Stimulated activated CD8-positive, alpha-beta memory T cell treated with anti-CD3 and anti-CD28 coated beads, Interleukin-7, amount 100 ng/mL, for 24 hours (primary cell): Measurements from ENCODE around the gene BSN.

Source experiments
- DNase-seq: peaks from one replicate; pipeline ENCODE4 v3.0.0-alpha.2; 2020; ENCODE audit warnings: low read depth

BSN gene

GRCh38 chr3:49629451-49629850 lies 75.2 kb downstream of the BSN start:
- DNase-seq, result no peak

GRCh38 chr3:49629866-49630265 lies 75.6 kb downstream of the BSN start:
- DNase-seq, result no peak

- no peak for DNase-seq
Measured at GRCh38 chr3:49630784-49631183, 76.5 kb downstream of the BSN start.

DNA sequence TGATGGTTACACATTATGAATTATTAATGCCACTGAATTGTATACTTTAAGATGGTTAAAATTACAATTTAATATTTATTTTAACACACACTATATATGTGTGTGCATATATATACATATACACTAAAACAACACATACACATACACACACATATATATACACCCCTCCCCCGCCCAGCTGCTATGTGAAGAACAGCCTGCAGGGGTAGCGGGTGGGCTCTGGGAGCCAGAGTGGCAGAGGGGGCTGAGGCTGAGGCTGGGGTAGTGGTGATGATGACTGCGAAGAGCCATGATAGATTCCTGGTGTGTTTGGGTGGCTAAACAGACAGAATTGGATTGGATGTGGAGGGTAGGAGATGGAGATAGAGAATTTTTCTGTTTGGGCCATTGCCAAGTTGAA lies 80.5 kb downstream of the BSN start:
- no peak for DNase-seq

- no peak for DNase-seq
Measured at GRCh38 chr3:49636883-49637609, 82.8 kb downstream of the BSN start.

- no peak for DNase-seq
Measured at GRCh38 chr3:49638445-49638844, 84.2 kb downstream of the BSN start.

DNA sequence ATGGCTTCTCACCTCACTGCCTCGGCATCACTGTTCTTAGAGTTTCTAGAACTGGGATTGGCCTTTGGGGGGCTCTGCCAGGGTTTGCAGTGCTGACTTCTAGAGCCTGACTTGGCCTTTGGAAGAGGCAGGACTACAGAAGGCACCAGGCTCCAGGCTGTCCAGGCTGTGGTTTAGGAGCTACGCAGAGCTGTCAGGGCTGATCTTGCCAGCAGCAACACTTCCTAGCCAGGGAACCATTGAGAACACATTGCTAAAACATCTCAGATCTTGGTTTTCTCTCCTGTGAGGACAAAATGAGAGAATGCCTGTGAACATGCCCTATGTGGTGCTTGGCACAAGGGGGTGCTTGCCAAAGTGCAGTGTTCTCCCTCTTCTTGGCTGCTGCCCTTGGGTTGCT lies 85.3 kb downstream of the BSN start:
- no peak for DNase-seq

DNA sequence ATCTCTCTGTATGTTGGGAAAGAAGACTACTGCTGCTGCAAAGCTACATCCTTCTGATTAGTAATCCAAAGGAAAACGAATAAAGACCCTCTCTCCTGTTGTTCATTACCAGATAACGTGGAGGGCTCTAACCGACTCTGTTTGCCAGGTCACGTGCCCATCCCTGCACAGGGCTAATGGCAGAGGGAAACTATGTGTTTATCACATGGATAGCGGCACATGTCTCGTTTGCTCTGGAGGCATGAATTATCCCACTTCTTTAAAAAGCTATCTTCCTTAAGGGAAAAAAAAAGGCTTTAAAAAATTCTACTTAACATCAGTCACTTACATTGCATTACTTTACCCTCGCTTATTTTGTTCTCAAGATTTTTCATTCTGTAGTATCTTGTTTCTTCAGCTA lies 87.0 kb downstream of the BSN start:
- DNase-seq, result no peak

GRCh38 chr3:49641921-49642707 lies 87.8 kb downstream of the BSN start:
- no peak for DNase-seq

- no peak for DNase-seq
Measured at GRCh38 chr3:49642708-49643145, 88.5 kb downstream of the BSN start.

- no peak for DNase-seq
Measured at GRCh38 chr3:49644684-49645083, 90.4 kb downstream of the BSN start.

DNA sequence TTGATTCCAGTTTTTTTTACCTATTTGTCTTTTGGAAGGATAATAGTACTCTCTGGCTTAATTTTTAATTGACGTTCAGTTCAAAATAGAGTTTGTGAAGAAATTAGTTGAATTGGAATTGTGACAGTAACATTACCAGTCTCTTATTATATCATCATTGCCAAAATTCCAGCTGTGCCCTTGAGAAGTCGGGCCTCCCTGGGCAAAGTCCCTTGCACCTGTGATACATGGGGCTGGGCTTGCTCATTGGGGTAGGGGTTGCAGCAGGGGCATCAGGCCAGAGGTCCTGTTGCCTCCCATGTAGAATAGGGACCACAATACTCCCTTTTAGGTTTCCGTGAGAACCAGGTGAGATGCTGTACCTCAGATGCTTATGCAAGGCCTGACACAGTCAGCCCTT lies 92.0 kb downstream of the BSN start:
- DNase-seq, result no peak

DNA sequence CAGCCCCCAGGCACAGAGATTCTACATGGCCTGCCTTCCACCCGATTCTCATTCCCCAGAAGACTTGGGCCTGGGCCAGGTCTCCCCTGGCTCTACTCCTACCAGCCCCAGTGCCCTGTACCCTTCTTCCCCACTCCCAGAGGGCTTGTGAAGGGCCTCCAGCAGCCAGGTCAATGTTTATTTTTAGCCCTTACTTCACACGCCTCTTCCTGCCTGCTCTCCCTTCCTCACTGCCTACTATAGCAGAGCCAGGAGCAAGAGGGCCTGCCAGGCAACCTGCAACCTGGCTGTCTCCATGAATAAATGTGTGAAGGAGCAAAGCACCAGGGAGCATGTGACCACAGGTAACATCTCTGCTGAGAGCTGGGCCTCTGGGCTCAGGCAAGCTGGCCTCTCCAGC lies 93.5 kb downstream of the BSN start:
- no peak for DNase-seq

GRCh38 chr3:49648354-49649019 lies 94.2 kb downstream of the BSN start:
- DNase-seq, result no peak

DNA sequence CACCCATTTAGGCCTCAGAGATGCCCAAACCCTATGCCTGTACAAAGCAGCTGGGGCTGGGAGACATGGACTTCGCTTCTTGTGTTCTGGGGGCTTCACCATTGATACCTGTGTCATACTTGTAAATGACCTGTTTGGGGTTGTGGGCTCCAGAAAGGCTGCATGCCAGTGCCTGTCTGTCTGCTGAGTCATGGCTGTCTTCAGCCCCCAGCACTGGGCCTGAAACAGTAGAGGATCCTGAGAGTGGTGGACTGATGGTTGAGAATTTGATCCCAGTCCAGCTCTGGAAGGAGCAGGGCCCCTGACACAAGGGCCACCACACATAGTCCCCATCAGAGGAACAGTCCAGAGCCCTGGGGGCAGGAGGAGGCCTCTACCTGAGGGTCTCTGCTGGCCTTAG lies 95.3 kb downstream of the BSN start:
- DNase-seq, result no peak

DNA sequence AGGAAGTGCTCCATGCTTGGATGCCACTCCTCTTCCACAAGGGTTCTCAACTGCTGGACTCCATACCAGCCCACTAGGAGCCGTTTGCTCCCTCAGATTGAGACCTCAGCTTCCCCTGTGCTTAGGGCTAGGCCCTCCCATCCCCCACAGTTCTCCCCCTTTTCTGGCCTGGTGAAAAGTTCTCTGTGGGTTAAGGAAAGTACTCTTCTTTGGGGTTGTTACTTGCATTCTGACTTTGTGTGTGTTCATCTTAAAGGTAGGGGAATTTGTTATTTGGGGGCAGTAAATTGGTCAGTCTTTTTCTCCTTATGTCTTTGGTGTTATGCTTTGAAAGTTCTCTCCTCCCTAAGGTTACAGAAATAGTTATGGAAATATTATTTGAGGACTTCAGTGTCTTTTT lies 95.9 kb downstream of the BSN start:
- DNase-seq, result no peak

DNA sequence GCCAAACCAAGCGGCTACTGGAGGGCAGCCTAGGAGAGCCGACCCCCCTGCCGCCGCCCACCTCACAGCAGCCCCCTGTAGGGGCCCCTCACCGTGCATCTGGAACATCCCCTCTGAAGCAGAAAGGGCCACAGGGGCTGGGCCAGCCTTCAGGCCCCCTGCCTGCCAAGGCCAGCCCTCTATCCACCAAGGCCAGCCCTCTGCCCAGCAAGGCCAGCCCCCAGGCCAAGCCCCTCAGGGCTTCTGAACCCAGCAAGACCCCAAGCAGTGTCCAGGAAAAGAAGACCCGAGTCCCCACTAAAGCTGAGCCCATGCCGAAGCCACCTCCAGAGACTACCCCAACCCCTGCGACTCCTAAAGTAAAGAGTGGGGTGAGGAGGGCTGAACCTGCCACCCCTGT lies 96.4 kb downstream of the BSN start:
- no peak for DNase-seq

DNA sequence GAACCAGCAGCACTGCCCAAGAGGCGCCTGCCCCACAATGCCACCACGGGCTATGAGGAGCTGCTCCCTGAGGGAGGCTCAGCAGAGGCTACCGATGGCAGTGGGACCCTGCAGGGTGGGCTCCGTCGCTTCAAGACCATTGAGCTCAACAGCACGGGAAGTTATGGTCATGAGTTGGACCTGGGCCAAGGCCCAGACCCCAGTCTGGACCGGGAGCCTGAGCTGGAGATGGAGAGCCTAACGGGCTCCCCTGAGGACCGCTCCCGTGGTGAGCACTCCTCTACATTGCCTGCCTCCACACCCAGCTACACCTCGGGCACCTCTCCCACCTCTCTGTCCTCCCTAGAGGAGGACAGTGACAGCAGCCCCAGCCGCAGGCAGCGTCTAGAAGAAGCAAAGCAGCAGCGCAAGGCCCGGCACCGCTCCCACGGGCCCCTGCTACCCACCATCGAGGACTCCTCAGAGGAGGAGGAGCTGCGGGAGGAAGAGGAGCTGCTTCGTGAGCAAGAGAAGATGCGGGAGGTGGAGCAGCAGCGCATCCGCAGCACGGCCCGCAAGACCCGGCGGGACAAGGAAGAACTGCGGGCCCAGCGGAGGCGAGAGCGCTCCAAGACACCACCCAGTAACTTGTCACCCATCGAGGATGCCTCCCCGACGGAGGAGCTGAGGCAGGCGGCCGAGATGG lies 98.1 kb downstream of the BSN start:
- no peak for DNase-seq

- DNase-seq, result no peak
Measured at GRCh38 chr3:49652903-49653415, 98.7 kb downstream of the BSN start.

- no peak for DNase-seq
Measured at GRCh38 chr3:49653621-49654020, 99.3 kb downstream of the BSN start.

- no peak for DNase-seq
Measured at GRCh38 chr3:49654176-49654825, 100.0 kb downstream of the BSN start.
